IPS DF 19.7 (cell line): ENCODE data around the gene TERT.

Experiments used
- DNase-seq: peaks from one replicate; pipeline ENCODE4 v3.0.0-alpha.2; 2013; ENCODE audit warnings: low read depth, low spot score

The TERT gene

GRCh38 chr5:1206521-1207412, 88.1 kb downstream of the TERT start:
- DNase-seq: no peak

- DNase-seq: no peak
Measured at GRCh38 chr5:1205255-1206180, 89.3 kb downstream of the TERT start.

GRCh38 chr5:1204693-1205242, 90.1 kb downstream of the TERT start:
- peak; percentile 33 for DNase-seq

GRCh38 chr5:1203968-1204692, 90.7 kb downstream of the TERT start:
- no peak for DNase-seq

GRCh38 chr5:1203311-1203967, 91.4 kb downstream of the TERT start:
- no peak for DNase-seq
